K562 (cell line): ENCODE data around the gene PYM1. TPM values are rescaled to one million over a fixed set of nuclear protein-coding genes. Genes with fewer than 3 reads are reported as not detected.

ENCODE experiments used
- ADNP ChIP-seq: fragments of 200-800 bp; sonication (Bioruptor generic); IDR thresholded peaks from 2 replicates; pipeline ENCODE4 v1.6.1; 2016; ENCODE audit warnings: missing genetic modification characterization, missing compliant biosample characterization
- AFF1 ChIP-seq, 2 experiments: fragments of 450-650 bp; IDR thresholded peaks; 2 replicates each; pipeline ENCODE4 v1.6.1; 2018; ENCODE audit warnings: mild to moderate bottlenecking in 2 of 2, low read depth in 1 of 2; ENCODE audit not compliant: partially characterized antibody in 2 of 2
- ATF6 ChIP-seq: sonication (generic); formaldehyde crosslinking; IDR thresholded peaks from 2 replicates; pipeline ENCODE4 v1.4.0; 2020; ENCODE audit warnings: mild to moderate bottlenecking, missing genetic modification reagents
- ATF7 ChIP-seq: fragments of 450-650 bp; IDR thresholded peaks from 2 replicates; pipeline ENCODE4 v1.7.1; 2014; ENCODE audit warnings: mild to moderate bottlenecking, moderate library complexity
- EP400 ChIP-seq: fragments of 450-650 bp; IDR thresholded peaks from 2 replicates; pipeline ENCODE4 v1.6.1; 2017; ENCODE audit warnings: antibody characterized with exemption, mild to moderate bottlenecking, moderate library complexity
- FOXJ2 ChIP-seq: fragments of 200-800 bp; sonication (Bioruptor generic); IDR thresholded peaks from 2 replicates; pipeline ENCODE4 v1.6.1; 2016; ENCODE audit warnings: missing genetic modification characterization, missing compliant biosample characterization
- HOXB6 ChIP-seq: fragments of 250-450 bp; sonication (Bioruptor Pico); IDR thresholded peaks from 2 replicates; pipeline ENCODE4 v1.5.1; 2022; ENCODE audit warnings: mild to moderate bottlenecking, borderline replicate concordance
- LEF1 ChIP-seq: fragments of 450-650 bp; IDR thresholded peaks from 2 replicates; pipeline ENCODE4 v1.6.1; 2016; ENCODE audit warnings: mild to moderate bottlenecking
- MAZ ChIP-seq, 2 experiments: fragments of 450-650 bp in 1 of 2; sonication (generic) in 1 of 2; formaldehyde crosslinking; IDR thresholded peaks in 1 of 2; conservative IDR thresholded peaks in 1 of 2; 2 replicates each; pipeline versions ENCODE4 v1.4.0 to v1.5.0; 2020; ENCODE audit warnings: mild to moderate bottlenecking in 1 of 2, missing genetic modification reagents in 1 of 2
- MLLT1 ChIP-seq, 2 experiments: fragments of 450-650 bp; IDR thresholded peaks; 2 replicates each; pipeline ENCODE4 v1.6.1; 2016
- NCOR1 ChIP-seq: fragments of 450-650 bp; IDR thresholded peaks from 2 replicates; pipeline ENCODE4 v1.6.1; 2016; ENCODE audit warnings: mild to moderate bottlenecking, moderate library complexity
- NR2C1 ChIP-seq, 2 experiments: fragments of 450-650 bp; IDR thresholded peaks; 2 replicates each; pipeline ENCODE4 v1.6.1; 2017; ENCODE audit warnings: mild to moderate bottlenecking in 2 of 2, antibody characterized with exemption in 1 of 2, inconsistent platforms in 1 of 2, missing compliant biosample characterization in 1 of 2, missing genetic modification characterization in 1 of 2
- NR3C1 ChIP-seq: sonication (generic); formaldehyde crosslinking; IDR thresholded peaks from 2 replicates; pipeline ENCODE4 v1.8.1; 2022; ENCODE audit warnings: missing genetic modification reagents
- PHF20 ChIP-seq: fragments of 450-650 bp; IDR thresholded peaks from 2 replicates; pipeline ENCODE4 v1.6.1; 2018; ENCODE audit not compliant: partially characterized antibody
- PHF8 ChIP-seq: fragments of 200-600 bp; sonication (generic); IDR thresholded peaks from 2 replicates; pipeline ENCODE4 v1.6.1; 2012; ENCODE audit warnings: mixed run types, mild to moderate bottlenecking, inconsistent platforms, low read length, moderate library complexity, borderline replicate concordance
- POLR3A ChIP-seq: IDR thresholded peaks from 2 replicates; pipeline ENCODE4 v1.6.1; 2011; ENCODE audit warnings: borderline replicate concordance, mild to moderate bottlenecking, moderate library complexity; ENCODE audit not compliant: insufficient read length, insufficient read depth; ENCODE audit errors: extremely low read depth
- RAD21 ChIP-seq, 2 experiments: fragments of 250-450 bp in 1 of 2; fragments of 450-650 bp in 1 of 2; sonication (Bioruptor Pico) in 1 of 2; formaldehyde crosslinking in 1 of 2; IDR thresholded peaks in 1 of 2; conservative IDR thresholded peaks in 1 of 2; 2 replicates each; pipeline versions ENCODE4 v1.4.0 to v1.8.0; 2020 to 2022; ENCODE audit warnings: mild to moderate bottlenecking in 2 of 2, moderate library complexity in 1 of 2
- TAL1 ChIP-seq: fragments of 450-650 bp; IDR thresholded peaks from 2 replicates; pipeline ENCODE4 v1.6.1; 2016; ENCODE audit warnings: mild to moderate bottlenecking
- ZKSCAN8 ChIP-seq: fragments of 200-800 bp; sonication (Bioruptor generic); IDR thresholded peaks from 2 replicates; pipeline ENCODE4 v1.6.1; 2016; ENCODE audit warnings: missing genetic modification characterization, missing compliant biosample characterization
- ZNF217 ChIP-seq: sonication (generic); formaldehyde crosslinking; IDR thresholded peaks from 2 replicates; pipeline ENCODE4 v1.8.0; 2022; ENCODE audit warnings: mild to moderate bottlenecking, missing genetic modification reagents
- polyA plus RNA-seq, 8 experiments: library from polyadenylated mRNA; depleted of rRNA in 4 of 8; stranded (reverse) in 5 of 8; unstranded in 3 of 8; fragments of >200 nt; fragmentation: Nextera tagmentation in 2 of 8; fragmentation: Illumina TruSeq in 1 of 8; extraction: Ambion mirVana in 2 of 8; extraction: Trizol in 1 of 8; gene quantifications; 2 replicates each; pipeline versions ENCODE4 v1.2.1 to v1.2.3, GENCODE V29; 2011 to 2014; ENCODE audit warnings: inconsistent platforms in 1 of 8, missing spikeins in 1 of 8
- total RNA-seq, 7 experiments: library from RNA; depleted of rRNA in 6 of 7; stranded (reverse); fragments of >200 nt in 6 of 7; fragmentation: Illumina TruSeq in 2 of 7; extraction: Trizol in 2 of 7; gene quantifications; 2 replicates each; pipeline versions ENCODE4 v1.2.1 to v1.2.3, GENCODE V29; 2011 to 2021; ENCODE audit warnings: low replicate concordance in 1 of 7

PYM1 gene
- total and polyA plus RNA-seq, 9 of the 15 experiments (the other 6 are each of a cell fraction or from before 2014, with no cell fraction given), result 29.0 to 51.3 (median 34.1) TPM

GRCh38 chr12:55926738-55927587, 731 bp downstream of the PYM1 start (continued):
- peak; percentile 62 for TF ChIP-seq LEF1
- no peak for TF ChIP-seq PHF8
- TF ChIP-seq ATF6 (CRISPR knock-in tag), result no peak
- TF ChIP-seq ADNP (tag), result no peak
- peak in 1 of 2 experiments; percentile 30; a peak in 2 of 4 replicates for TF ChIP-seq RAD21 (CRISPR knock-in tag; conservative IDR thresholded peaks at IDR 0.05 in 1 of 2, IDR thresholded peaks at IDR 0.05 in 1 of 2)
- peak; percentile 52 to 87 for TF ChIP-seq AFF1 (IDR thresholded peaks at IDR 0.05; ENCODE audit: low read depth in 1 of 2, partially characterized antibody in 2 of 2)
- no peak for TF ChIP-seq ZKSCAN8 (CRISPR knock-in tag)
- TF ChIP-seq MAZ (CRISPR knock-in tag; conservative IDR thresholded peaks at IDR 0.05 in 1 of 2, IDR thresholded peaks at IDR 0.05 in 1 of 2), result peak; percentile 50 to 63; a peak in 3 of 4 replicates
- TF ChIP-seq ZNF217 (CRISPR knock-in tag), result no peak
- peak; percentile 73 for TF ChIP-seq NR2C1 (IDR thresholded peaks at IDR 0.05)
- TF ChIP-seq NR2C1 (tag; IDR thresholded peaks at IDR 0.05), result peak; percentile 79; the same call in 1 of the 2 replicates
- no peak for TF ChIP-seq FOXJ2 (tag)
- TF ChIP-seq EP400, result peak; percentile 84
- TF ChIP-seq ATF7, result no peak
- TF ChIP-seq TAL1, result 0 out of 2 replicates have a peak, but pooled peaks have one; percentile 10
- TF ChIP-seq HOXB6 (CRISPR knock-in tag), result no peak
- TF ChIP-seq NCOR1, result peak; percentile 55; the same call in 1 of the 2 replicates
- TF ChIP-seq POLR3A, result no peak
- peak; percentile 67 for TF ChIP-seq PHF20
- TF ChIP-seq MLLT1 (IDR thresholded peaks at IDR 0.05), result peak in 1 of 2 experiments; percentile 36; a peak in 1 of 4 replicates
- no peak for TF ChIP-seq NR3C1 (CRISPR knock-in tag)
